Thyroid gland (tissue), 4 donors: ENCODE measurements around the gene KREMEN2.

ENCODE experiments used
- CTCF ChIP-seq, 6 experiments: fragments of 200-600 bp in 3 of 6; fragments of 450-650 bp in 3 of 6; sonication (generic) in 3 of 6; IDR thresholded peaks; one replicate each; pipeline ENCODE4 v1.5.1; 2016 to 2019; ENCODE audit warnings: antibody characterized with exemption in 6 of 6, mild to moderate bottlenecking in 2 of 6, inconsistent platforms in 1 of 6, moderate library complexity in 1 of 6
- POLR2A ChIP-seq, 2 donors: fragments of 450-650 bp; IDR thresholded peaks; one replicate each; pipeline ENCODE4 v1.6.1; 2017; ENCODE audit warnings: antibody characterized with exemption in 2 of 2, mild to moderate bottlenecking in 2 of 2, moderate library complexity in 1 of 2

GRCh38 chr16:2930236-2930635, 33.8 kb upstream of the KREMEN2 start:
- TF ChIP-seq CTCF (IDR thresholded peaks at IDR 0.05), result no peak
- no peak for TF ChIP-seq POLR2A (IDR thresholded peaks at IDR 0.05)
